GM21576 (cell line): Measurements from ENCODE around the gene TMEM236.
"Not testable (repeated sequence)": the region's sequence is repeated elsewhere in the genome, so short reads cannot be mapped to it uniquely, and the experiment has no call there.

ENCODE experiments used
- ATAC-seq: cut with Tn5 transposase; IDR thresholded peaks from one replicate; pipeline ENCODE4 v1.9.1; 2021; ENCODE audit warnings: mild to moderate bottlenecking, moderate library complexity; ENCODE audit not compliant: unreplicated experiment

The TMEM236 gene, protein sequence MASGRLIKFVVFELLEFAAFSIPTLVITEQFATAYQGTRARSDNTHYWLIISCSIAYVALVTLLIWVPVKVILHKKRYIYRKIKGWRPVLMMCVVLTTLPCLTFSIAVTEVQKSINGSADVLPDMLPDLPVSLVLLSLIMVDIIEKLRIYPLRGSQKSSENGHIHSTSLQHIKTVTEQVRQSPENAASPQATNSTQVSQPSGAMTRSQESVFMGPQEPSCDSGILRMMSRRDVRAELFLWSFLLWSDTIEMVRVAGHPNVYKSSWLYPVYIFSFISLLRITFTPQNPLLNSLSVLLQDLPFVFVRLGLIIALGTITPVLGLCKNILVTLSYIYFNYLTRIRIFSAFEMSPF

DNA sequence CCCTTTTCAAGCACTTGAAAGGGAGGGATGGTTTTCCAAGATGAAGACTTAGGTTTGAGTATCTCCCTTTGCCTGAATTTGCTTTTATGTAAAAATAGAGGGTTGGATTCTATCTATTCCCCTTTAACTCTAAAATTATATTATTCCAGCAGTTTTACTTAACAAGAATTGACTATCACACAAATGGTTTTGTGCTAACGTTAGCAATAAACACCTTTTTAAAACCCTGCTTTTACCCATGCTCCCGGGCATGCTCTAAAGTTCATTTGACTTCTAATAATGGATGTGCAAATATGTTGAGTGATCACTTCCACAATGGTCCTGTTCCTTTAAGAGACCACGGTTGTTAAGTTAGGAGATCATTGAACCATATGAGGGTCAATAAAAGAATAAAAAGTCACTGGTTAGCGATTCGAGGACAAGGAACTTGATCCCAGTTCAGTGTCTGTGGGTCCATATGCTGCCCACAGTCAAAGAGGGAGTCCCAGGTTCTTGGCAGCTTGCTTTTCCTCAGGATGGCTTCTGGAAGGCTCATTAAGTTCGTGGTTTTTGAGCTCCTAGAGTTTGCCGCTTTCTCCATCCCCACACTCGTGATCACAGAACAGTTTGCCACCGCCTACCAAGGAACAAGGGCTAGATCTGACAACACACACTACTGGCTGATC, at the start of gene TMEM236:
TMEM236 (plus strand) TSS at position 421 of the 665 bp plus-strand sequence; CDS start at position 516, 95 bp downstream.
- no peak for ATAC-seq

DNA sequence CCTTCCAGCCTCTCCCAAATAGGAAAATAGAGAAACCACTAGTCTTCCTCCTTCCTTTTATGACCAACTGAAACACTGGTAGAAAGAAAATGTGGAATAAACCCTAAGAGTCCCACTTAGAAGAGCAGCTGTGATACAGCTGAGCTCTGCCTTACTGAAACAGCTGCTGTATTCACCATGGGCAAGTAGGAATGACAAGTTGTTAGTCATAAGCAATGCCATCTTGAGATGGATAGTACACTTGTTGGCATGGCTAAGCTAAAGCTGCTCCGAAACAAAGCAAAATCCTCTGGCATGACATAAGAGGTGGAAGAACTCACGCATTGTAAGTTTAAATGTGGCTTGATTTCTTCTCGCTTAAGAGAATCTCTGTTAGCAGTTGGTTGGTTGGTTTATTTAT, 48.3 kb upstream of the TMEM236 start:
- ATAC-seq: no peak

DNA sequence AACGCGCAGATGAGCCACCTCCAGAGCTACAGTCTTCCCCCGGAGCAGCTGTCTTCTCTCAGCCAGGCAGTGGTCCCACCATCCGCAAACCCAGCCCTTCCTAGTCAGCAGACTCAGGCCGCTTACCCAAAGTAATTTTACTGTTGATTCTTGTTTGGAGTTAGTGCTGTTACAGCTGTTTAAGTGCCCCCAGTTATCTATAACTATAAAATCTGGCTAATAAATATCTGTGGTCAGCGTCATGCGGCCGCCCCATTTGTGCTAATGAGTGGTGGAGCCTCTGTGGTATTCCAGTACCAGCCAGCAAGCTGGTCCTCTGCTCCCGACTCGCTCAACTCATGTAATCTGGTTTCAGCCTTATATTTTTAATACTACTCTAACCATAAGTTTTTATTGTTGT, 43.2 kb upstream of the TMEM236 start:
- no peak for ATAC-seq

DNA sequence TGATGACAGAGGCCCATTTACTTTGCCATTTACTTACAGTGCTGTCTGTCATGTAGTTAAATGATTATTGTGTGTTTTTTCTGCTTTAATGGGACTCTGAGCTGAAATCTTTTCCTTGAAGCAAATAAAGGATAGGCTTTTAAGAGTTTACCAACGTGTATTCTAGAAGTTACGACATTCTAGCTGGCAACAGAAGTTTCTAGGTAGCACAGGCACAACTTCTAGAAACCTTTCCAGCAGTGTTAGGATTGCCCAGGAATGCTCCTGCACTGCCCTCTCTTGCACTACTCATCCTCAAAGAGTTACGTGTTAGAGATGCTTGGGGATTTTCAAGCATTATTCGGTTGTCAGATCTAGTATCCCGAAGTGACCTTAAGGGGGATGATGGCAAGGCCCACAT, 42.5 kb upstream of the TMEM236 start:
- no peak for ATAC-seq

DNA sequence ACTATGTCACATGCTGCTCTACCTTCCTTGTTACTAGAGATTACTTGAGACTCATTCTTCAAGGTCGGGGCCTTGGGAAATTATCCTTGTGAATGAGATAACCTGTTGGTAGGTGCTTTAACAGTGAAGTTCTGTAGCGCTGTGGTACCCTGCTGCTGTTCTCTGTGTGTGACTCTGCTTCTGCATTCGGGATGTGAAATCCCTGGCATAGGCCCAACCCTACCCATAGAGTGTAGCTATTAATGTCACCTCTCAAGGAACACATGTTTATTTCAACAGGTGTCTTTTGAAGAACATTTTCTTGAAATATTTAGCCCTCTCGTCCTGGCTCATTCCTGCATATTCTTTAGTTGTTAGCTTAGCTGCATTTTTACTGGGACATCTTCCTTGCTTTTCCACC, 41.8 kb upstream of the TMEM236 start:
- ATAC-seq: no peak

DNA sequence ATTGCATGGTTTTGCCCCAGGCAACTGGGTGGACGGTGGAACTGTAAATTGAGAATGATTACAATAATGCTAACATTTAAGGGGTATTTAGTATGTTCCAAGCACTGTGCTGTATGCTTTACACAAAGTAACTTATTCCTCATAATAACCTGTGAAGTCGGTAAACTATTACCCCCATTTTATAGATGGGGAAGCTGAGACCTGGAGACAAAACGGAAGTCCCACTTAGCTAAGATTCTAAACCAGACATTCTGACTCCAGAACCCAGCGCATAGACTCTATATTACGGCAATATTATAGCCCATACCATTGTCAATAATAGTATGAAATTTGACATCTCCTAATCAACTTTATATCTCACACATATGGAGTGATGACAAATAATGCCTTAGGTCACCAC, 39.9 kb upstream of the TMEM236 start:
- ATAC-seq: no peak

DNA sequence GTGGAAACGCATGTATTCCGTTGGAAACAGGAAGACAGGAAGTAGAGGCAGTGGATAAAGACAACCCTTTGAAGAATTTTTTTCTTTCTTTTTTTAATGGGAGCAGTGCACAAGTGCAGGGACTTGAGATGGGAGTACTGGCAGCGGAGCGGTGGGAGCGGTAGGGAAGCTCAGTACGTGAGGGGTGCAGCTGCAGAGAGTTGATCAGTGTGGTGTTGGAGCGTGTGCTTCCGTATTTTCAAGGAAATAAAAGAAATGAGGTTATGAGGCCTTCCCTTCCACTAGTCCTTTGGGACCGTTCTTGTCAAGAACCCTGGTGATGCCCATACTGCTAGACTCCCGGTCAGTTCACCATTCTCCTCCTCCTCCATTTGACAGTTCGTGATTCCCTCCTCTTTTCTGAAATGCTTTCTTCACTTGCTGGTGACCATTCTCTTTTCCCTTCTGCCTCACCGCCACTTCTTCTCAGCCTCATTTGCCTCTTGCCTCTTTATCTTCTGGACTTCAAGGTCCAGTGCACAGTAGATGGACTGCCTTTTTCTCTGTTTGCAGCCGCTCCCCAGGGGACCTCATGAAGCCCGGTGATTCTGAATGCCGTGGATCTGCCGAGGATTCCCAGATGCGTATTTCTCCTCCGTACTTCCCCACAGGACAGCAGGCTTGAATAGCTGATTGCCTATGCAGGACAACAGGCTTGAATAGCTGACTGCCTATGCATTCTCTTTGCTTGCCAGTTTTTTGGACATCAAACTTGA, 39.1 kb upstream of the TMEM236 start:
- ATAC-seq: no peak

DNA sequence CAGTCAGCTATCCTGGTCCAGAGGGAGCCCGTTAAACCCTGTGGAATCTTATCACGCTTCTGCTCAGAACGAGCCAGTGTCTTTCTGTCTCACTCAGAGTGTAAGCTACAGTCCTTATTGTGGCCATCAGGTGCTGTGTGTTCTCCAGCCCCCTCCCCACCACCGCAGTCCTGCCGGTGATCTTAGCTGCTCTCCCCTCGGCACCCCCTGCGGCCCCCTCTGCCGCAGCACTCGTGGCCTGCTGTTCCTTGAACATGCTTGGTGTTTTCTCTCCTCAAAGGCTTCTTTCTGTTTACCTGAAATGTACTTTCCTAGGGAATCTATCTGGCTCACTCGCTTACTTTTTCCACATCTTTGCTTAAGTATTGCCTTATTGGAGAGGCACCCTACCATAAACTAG, 38.2 kb upstream of the TMEM236 start:
- no peak for ATAC-seq

DNA sequence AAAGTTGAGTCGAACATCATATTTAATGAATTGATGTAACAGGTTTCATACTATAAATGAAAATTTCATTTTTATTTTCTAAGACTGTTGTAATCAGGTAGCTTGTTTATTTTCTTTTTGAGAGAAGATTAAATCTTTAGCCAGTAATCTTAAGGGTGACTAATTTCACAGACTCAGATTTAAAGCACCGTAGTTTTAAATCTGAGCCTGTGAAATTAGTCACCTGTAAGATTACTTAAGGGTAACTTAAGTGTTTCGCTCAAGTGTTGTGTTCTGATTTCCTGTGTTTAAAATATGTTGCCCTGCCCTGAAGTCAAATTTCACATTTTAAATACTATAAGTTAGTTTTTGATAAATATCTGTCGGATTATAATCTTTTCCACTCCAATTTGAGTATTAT, 35.8 kb upstream of the TMEM236 start:
- ATAC-seq: no peak

DNA sequence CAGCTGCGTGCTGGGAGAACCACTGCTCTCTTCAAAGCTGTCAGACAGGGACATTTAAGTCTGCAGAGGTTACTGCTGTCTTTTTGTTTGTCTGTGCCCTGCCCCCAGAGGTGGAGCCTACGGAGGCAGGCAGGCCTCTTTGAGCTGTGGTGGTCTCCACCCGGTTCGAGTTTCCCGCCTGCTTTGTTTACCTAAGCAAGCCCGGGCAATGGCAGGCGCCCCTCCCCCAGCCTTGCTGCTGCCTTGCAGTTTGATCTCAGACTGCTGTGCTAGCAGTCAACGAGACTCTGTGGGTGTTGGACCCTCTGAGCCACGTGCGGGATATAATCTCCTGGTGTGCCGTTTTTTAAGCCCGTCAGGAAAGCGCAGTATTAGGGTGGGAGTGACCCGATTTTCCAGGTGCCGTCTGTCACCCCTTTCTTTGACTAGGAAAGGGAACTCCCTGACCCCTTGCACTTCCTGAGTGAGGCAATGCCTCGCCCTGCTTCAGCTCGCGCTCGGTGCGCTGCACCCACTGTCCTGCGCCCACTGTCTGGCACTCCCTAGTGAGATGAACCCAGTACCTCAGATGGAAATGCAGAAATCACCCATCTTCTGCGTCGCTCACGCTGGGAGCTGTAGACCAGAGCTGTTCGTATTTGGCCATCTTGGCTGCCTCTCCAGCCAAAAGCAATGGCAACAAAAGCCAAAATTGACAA, 29.5 kb upstream of the TMEM236 start:
- ATAC-seq: not testable (repeated sequence)

DNA sequence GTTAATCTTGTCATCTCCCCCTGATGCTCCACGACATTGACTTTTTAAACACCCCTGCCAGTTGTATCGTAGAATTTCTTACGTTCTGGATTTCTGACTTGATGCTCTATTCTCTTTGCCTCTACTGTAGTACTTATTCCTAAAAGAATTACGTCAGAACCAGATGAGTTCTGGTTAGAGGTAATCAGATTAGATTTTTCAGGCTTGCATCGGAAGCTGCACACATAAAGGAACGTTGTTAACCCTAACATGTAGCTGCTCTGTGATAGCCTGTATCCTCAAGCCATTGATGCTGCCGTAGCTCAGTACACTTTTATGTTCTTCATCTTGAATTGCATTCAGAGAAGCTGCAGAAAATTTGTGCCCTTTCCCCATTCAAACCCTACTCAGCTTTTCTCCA, 26.3 kb upstream of the TMEM236 start:
- ATAC-seq: no peak

DNA sequence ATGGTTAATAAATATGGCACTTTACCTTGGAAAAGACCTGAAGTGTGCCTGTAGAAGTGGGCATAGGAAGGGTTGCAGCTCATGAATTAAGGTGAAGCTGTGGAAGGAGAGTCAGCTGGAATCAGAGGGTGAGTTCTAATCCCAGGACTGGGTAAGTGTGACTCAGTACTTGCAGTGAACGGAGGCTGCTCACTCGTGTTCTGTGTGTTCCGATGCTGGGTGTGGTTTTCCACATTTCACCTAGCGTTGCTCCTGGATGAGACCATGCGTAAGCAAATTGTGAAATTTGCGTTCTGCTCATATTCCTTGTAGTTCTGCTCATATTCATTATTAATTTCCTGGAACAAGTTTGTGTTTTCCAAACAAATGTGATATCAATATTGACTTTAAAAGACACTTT, 22.4 kb upstream of the TMEM236 start:
- no peak for ATAC-seq

DNA sequence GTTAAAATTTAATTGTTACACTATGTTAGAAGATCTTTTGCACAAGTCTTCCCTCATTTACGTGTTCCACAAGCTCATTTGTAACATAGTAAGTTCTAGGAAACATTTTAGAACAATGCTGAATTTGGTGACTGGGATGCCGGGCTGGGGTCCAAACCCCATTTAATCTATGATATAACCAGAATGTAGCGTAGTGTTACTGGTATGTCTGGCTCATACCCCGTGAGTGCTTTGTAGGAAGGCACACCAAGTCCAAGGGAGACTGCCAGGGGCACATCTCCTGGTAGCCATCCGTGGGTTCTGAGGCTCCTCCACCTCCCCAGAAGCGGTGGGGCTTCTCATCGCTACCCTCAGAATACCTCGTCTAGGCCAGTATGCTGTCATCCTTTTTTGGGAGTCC, 21.3 kb upstream of the TMEM236 start:
- ATAC-seq: no peak

DNA sequence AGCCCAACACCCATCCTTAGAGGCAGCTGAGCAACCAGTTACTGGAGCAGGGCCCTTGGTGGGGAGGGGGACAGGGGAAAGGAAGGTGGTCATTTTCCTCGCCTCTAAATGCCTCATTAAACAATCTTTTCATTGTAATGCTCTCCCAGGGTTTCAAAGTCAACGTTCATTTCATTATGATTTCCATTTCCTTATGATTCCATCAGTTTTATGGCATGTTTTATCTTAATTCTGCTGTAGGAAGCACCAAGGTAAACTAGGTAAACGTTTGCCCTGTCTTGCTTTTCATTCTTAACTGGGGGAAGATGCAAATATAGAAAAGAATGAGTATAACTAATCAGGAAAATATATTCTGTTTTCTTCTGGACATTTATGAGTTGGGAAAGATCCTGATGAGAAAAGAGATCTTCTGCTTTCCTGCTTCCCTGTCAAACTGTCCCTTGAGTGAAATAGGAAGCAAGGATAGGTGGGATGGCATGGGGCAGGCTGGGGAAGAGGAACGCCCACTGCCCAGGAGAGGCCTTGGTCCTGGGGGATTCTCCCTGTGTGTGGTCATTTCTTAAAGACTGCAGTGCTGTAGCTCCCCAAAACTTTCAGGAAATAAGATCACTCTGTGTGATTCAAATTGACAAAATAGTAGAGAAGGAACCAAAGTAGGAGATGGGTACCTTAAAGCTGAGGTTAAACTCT, 20.5 kb upstream of the TMEM236 start:
- no peak for ATAC-seq

DNA sequence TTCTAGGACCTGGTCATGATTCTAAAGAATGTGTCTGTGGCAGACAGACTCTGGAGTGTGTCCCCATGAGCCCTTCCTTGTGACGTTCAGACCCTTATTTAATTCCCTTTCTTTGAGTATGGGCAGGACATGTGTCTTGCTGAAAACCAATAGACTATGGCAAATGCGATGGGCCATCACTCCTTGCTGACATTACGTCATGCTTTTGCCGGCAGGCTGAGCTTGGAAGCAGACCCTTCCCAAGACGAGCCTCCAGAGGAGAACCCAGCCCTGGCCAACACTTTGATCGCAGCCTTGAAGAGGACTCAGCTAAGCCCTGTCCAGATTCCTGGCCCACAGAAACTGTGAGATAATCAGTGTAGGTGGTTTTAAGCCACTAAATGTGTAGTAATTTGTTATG, 18.4 kb upstream of the TMEM236 start:
- no peak for ATAC-seq

DNA sequence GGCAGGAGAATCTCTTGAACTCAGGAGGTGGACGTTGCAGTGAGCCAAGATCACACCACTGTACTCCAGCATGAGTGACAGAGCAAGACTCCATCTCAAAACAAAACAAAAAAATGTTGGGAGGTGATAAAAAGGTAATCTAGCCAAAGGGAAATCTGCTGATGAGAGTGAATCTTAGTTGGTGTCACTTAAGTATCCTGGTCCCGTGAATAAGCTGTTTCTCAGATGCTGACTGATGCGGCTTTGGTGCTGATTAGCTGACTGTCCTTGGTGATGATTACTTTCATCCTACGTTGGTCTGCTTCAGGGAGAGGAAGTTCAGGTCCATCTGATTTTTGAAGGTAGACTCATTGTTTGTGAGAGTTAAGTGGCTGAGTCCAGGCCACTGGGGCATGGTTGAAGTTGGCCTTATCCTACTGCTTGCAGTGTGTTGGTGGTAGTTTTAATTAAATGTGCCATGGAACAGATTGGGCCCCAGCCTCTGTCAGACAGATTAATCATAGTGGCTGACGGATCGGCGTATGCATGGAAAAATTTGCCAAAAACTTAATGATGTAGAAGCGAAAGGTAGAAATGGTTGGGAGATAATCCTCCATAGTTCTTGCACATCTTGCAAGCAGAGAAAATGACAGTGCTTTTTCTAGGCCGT, 17.4 kb upstream of the TMEM236 start:
- ATAC-seq: no peak

DNA sequence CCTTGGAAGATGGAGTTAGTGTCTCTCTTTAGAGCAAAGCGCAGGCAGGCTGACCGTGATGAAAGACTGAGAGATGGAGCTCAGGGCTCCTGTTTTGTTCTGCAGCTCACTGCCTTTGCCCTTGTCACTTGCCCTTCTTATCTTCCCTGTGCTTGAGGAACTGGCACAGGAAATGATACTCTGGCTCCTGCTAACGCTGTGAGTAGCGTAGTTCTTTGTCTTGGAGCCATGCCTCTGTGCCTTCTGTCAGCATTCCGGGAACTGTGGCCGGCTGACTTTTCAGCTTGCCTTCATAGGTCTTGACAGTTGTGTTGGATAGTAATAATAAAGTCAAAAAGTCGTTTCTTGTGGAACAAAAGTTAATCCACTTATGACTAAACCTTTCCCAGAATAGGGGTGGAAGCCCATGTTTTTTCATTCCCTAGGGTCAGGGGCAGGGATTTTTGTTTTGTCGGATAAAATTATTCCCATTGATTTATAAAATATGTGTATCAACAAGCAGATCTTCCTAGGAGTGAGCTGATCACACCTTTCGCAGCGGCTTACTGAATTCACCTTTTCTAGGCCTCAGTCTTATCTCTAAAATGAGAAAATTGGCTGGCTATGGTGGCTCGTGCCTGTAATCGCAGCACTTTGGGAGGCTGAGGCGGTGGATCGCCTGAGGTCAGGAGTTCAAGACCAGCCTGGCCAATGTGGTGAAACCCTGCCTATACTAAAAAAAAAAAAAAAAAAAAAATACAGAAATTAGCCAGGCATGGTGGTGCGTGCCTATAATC, 16.6 kb upstream of the TMEM236 start:
- no peak for ATAC-seq

DNA sequence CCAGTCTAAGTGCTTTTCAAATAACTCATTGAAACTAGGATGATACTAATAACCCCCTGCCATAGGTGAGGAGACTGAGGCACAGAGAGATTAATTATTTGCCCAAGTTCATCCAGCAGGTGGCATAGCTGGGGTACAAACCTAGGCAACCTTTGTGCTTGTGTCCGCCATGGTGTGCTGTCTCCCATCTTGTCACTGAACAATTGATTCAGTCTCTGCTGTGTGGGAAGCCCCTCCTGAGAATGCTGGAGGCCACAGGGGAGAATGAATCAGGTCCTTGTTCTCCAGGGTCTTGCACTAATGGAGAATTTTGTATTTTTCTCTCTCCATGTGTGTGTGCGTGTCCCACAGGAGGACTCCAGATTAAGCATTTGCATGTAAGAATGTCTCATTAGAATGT, 15.8 kb upstream of the TMEM236 start:
- ATAC-seq: no peak
